ENCODE results near the gene MCF2L2. TPM values are rescaled to one million over a fixed set of nuclear protein-coding genes. Genes with fewer than 3 reads are reported as not detected.

The MCF2L2 gene
- total RNA-seq, 3 donors from 2014 or later (not counting 1 experiment from before 2014, with no cell fraction given) = 2.2 to 4.9 (median 2.7) TPM

DNA sequence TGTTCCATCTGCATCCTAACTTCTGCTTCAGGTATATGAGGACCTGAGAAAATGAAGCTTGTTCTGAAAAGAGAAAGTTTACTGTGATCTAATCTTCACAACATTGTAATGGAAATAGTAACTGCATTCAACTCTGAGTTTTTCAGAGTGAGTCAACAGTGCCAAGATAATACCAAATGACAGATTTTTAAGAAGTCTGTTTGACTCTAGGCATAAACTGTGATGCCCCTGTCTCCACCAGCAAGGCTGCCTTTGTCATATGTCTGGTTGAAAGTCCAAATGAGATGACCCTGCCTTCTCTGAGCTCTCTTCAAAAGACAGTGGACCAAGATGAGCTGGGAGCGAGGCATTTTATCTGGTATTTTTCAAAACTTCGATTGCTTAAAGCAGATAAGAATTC is 220.2 kb downstream of the MCF2L2 start:
- H3K9me3 Mint-ChIP-seq = peaks cover 0 to 2% of the 10 kb centered on the region in 2 donors
- 92% methylated on average over 2 of the region's 2 CpGs for WGBS (ENCODE audit: insufficient coverage)
- H3K4me3 ChIP-seq (ENCODE audit: low read length) = no peak overlapping the region
- no peaks in the 10 kb centered on the region for H3K27me3 ChIP-seq (ENCODE audit: control insufficient read depth, insufficient read depth, low read length)
- H3K27me3 Mint-ChIP-seq (ENCODE audit: low read depth in 2 of 2) = peaks cover 0 to 14% of the 10 kb centered on the region in 2 donors
- ATAC-seq = no peak
- DNase-seq = no peak
- H3K27ac Mint-ChIP-seq = no peak overlapping the region
- H3K9me3 ChIP-seq (ENCODE audit: control insufficient read depth, insufficient read depth, low read length) = no peaks in the 10 kb centered on the region
- H3K27ac ChIP-seq (ENCODE audit: low read length) = no peak overlapping the region
- peaks cover 6% of the 10 kb centered on the region for H3K36me3 Mint-ChIP-seq
- H3K36me3 ChIP-seq (ENCODE audit: control insufficient read depth, insufficient read depth, low read length) = no peaks in the 10 kb centered on the region
- intact Hi-C loops (cut with micrococcal nuclease) = no loop called here
- H3K4me1 Mint-ChIP-seq = peaks cover 0 to 10% of the 10 kb centered on the region in 2 donors
- no peak overlapping the region for H3K4me3 Mint-ChIP-seq
- peaks cover 5% of the 10 kb centered on the region for H3K4me1 ChIP-seq (ENCODE audit: control insufficient read depth, insufficient read depth, low read length)
- TF ChIP-seq, protein P1, sequence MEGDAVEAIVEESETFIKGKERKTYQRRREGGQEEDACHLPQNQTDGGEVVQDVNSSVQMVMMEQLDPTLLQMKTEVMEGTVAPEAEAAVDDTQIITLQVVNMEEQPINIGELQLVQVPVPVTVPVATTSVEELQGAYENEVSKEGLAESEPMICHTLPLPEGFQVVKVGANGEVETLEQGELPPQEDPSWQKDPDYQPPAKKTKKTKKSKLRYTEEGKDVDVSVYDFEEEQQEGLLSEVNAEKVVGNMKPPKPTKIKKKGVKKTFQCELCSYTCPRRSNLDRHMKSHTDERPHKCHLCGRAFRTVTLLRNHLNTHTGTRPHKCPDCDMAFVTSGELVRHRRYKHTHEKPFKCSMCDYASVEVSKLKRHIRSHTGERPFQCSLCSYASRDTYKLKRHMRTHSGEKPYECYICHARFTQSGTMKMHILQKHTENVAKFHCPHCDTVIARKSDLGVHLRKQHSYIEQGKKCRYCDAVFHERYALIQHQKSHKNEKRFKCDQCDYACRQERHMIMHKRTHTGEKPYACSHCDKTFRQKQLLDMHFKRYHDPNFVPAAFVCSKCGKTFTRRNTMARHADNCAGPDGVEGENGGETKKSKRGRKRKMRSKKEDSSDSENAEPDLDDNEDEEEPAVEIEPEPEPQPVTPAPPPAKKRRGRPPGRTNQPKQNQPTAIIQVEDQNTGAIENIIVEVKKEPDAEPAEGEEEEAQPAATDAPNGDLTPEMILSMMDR (IDR thresholded peaks at IDR 0.05) = no peak

DNA sequence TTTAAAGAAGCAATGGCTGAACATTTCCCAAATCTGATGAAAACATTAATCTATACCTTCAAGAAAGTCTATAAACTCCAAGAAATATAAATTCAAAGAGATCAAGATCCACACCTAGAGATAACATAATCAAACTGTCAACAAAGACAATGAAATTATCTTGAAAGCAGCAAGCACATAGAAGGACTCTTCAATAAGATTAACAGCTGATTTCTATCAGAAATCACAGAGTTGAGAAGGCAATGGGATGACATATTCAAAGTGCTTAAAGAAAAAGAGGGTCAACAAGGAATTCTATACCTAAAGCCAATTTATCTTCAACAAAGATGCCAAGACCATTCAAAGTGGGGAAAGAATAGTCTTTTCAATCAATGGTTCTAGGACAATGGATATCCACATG is 224.7 kb downstream of the MCF2L2 start:
- H3K27me3 Mint-ChIP-seq (ENCODE audit: low read depth in 2 of 2) = peaks cover 0 to 3% of the 10 kb centered on the region in 2 donors
- peaks cover 7% of the 10 kb centered on the region for H3K36me3 Mint-ChIP-seq
- H3K27ac Mint-ChIP-seq = no peak overlapping the region
- Histone ChIP-seq H3K4me1 (ENCODE audit: control insufficient read depth, insufficient read depth, low read length) (peaks cover 2% of the 10 kb centered on the region), H3K27ac (ENCODE audit: low read length) (no peak overlapping the region), H3K27me3 (ENCODE audit: control insufficient read depth, insufficient read depth, low read length) (no peaks in the 10 kb centered on the region), H3K9me3 (ENCODE audit: control insufficient read depth, insufficient read depth, low read length) (no peaks in the 10 kb centered on the region), H3K4me3 (ENCODE audit: low read length) (no peak overlapping the region), H3K36me3 (ENCODE audit: control insufficient read depth, insufficient read depth, low read length) (no peaks in the 10 kb centered on the region)
- DNase-seq (no peak), ATAC-seq (no peak)
- intact Hi-C loops (cut with micrococcal nuclease) = no loop called here
- peaks cover 0 to 4% of the 10 kb centered on the region in 2 donors for H3K9me3 Mint-ChIP-seq
- TF ChIP-seq, protein P1 (IDR thresholded peaks at IDR 0.05) = no peak
- H3K4me3 Mint-ChIP-seq = no peak overlapping the region
- H3K4me1 Mint-ChIP-seq = peaks cover 13 to 18% of the 10 kb centered on the region in 2 donors

DNA sequence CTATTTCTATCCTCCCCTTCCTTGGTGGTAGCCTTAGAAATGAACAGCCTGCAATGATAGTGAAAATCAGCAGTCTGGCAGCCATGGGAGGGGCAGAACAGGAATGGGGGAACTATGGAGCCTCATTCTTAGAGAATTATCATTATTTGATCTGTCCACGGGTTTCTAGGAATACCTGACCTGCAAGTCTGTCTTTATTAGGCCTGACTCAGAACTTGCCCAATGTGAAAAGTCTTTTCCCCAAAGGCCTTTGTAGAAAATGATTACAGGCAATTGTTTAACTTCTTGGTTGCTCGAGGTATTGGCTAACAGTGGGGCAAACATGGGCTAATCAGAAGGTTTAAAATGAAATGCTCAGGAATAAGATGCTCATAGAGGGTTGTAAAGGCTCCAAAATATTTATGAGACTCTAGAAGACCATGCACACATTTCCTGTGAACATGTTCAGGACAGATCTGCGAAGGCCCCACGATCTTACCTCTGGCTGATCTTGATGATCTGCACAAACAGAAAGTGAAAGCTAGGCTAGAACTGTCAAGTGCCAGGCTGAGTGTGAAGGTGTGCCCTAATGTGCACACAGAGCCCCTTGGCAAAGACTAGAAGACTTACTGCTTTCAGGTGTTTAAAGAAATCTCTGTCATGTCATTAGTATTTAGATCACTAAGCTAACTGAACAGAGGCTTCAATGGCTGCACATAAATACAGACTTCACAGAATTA is 226.3 kb downstream of the MCF2L2 start:
- TF ChIP-seq, protein P1 (IDR thresholded peaks at IDR 0.05) = no peak
- H3K36me3 Mint-ChIP-seq = peaks cover 7% of the 10 kb centered on the region
- peaks cover 2% of the 10 kb centered on the region for H3K4me1 ChIP-seq (ENCODE audit: control insufficient read depth, insufficient read depth, low read length)
- H3K4me3 ChIP-seq (ENCODE audit: low read length) = no peak overlapping the region
- H3K9me3 ChIP-seq (ENCODE audit: control insufficient read depth, insufficient read depth, low read length) = no peaks in the 10 kb centered on the region
- no peak overlapping the region for H3K27ac ChIP-seq (ENCODE audit: low read length)
- peaks cover 0 to 4% of the 10 kb centered on the region in 2 donors for H3K9me3 Mint-ChIP-seq
- intact Hi-C loops (cut with micrococcal nuclease) = no loop called here
- H3K27me3 ChIP-seq (ENCODE audit: control insufficient read depth, insufficient read depth, low read length) = no peaks in the 10 kb centered on the region
- peak overlapping the region; percentile 49 for H3K4me3 Mint-ChIP-seq
- H3K4me1 Mint-ChIP-seq = peaks cover 13 to 18% of the 10 kb centered on the region in 2 donors
- H3K27ac Mint-ChIP-seq = peak overlapping the region; percentile 62 to 74
- WGBS (ENCODE audit: insufficient coverage) = 52% methylated on average over 4 of the region's 4 CpGs
- peaks cover 0 to 3% of the 10 kb centered on the region in 2 donors for H3K27me3 Mint-ChIP-seq (ENCODE audit: low read depth in 2 of 2)
- DNase-seq (peak in 1 of 2 donors; percentile 57), ATAC-seq (peak; percentile 86 to 98 (median 94))
- H3K36me3 ChIP-seq (ENCODE audit: control insufficient read depth, insufficient read depth, low read length) = no peaks in the 10 kb centered on the region

DNA sequence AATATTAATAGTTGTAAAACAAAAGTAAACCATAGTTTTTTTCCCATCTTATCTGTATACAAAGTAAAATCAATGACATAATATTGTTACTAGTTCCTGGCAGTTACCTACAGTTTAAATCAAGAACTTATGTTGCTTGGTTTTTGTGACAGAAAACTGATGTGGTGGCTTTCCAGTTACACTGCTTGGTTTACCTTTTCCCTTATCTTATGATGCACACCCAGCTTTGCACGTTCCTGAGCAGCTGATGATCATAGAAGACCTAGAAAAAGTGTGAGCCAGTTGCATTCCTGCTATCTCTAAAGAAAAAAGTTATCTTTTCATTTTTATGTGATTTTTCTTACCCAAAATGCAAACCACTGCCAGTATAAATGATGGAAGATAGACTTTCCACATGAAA is 229.5 kb downstream of the MCF2L2 start:
- ATAC-seq = no peak
- Mint-ChIP-seq H3K4me1 (peaks cover 13% of the 10 kb centered on the region in 2 donors), H3K36me3 (peaks cover 7% of the 10 kb centered on the region), H3K27ac (no peak overlapping the region), H3K9me3 (peaks cover 0 to 4% of the 10 kb centered on the region in 2 donors), H3K27me3 (ENCODE audit: low read depth in 2 of 2) (peaks cover 0 to 4% of the 10 kb centered on the region in 2 donors), H3K4me3 (no peak overlapping the region)
- Histone ChIP-seq H3K9me3 (ENCODE audit: control insufficient read depth, insufficient read depth, low read length) (no peaks in the 10 kb centered on the region), H3K36me3 (ENCODE audit: control insufficient read depth, insufficient read depth, low read length) (no peaks in the 10 kb centered on the region), H3K27ac (ENCODE audit: low read length) (no peak overlapping the region), H3K27me3 (ENCODE audit: control insufficient read depth, insufficient read depth, low read length) (no peaks in the 10 kb centered on the region), H3K4me1 (ENCODE audit: control insufficient read depth, insufficient read depth, low read length) (peaks cover 2% of the 10 kb centered on the region), H3K4me3 (ENCODE audit: low read length) (no peak overlapping the region)
- TF ChIP-seq, protein P1 (IDR thresholded peaks at IDR 0.05) = no peak
- WGBS (ENCODE audit: insufficient coverage) = 36% methylated on average over 1 of the region's 1 CpG
- intact Hi-C loops (cut with micrococcal nuclease) = no loop called here
- no peak for DNase-seq

Measured in natural killer cell (primary cell).